ENCODE results near the gene SPOCK1.

DNA sequence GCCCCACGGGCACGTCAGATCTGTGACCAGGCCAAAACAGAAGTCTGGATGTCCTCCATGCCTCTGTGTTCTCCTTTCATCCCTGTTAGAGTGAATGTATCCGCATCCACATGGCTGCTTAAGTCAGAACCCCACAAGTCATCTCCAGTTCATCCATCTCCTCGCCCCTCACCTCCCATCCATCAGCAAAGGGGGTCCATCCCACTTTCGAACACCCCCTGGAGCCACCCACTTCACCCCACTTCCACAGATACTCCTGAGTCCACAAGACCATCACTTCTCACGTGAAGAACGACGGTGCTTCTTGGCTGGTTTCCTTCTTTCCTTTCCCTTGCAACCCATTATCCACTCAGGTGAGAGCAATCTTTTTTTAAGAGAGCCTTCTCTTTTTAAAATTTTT, 3.5 kb upstream of the SPOCK1 start:
- TF ChIP-seq, protein P1, sequence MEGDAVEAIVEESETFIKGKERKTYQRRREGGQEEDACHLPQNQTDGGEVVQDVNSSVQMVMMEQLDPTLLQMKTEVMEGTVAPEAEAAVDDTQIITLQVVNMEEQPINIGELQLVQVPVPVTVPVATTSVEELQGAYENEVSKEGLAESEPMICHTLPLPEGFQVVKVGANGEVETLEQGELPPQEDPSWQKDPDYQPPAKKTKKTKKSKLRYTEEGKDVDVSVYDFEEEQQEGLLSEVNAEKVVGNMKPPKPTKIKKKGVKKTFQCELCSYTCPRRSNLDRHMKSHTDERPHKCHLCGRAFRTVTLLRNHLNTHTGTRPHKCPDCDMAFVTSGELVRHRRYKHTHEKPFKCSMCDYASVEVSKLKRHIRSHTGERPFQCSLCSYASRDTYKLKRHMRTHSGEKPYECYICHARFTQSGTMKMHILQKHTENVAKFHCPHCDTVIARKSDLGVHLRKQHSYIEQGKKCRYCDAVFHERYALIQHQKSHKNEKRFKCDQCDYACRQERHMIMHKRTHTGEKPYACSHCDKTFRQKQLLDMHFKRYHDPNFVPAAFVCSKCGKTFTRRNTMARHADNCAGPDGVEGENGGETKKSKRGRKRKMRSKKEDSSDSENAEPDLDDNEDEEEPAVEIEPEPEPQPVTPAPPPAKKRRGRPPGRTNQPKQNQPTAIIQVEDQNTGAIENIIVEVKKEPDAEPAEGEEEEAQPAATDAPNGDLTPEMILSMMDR (conservative IDR thresholded peaks at IDR 0.05) = no peak
- no peak for TF ChIP-seq EZH2 (IDR thresholded peaks at IDR 0.05; ENCODE audit: low read depth)

All from PC-9 (cell line).